ENCODE results near the gene MAP6D1.

DNA sequence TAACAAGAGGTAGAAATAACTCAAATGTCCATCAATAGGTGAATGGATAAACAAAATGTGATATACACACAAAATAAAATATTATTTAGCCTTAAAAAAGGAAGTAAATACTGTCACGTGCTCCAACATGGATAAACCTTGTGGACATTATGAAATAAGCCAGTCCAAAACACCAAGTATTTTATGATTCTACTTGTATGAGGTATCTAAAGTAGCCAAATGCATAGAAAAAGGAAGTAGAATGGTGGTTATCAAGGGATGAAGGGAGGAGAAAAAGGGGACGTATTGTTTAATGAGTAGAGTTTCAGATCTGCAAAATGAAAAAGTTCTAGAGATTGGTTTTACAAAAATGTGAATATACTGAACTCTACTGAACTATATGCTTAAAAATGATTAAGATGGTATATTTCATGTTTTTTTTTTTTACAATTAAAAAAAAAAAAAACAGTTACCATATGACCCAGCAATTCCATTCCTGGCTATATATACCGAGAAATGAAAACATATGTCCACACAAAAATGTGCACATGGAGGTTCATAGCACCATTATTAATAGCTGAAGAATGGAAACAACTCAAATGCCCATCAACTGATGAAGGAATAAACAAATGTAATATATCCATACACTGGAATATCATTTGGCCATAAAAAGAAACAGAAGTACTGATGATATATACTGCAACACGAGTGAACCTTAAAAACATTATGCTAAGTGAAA is 29.1 kb upstream of the MAP6D1 start:
- TF ChIP-seq, protein P1, sequence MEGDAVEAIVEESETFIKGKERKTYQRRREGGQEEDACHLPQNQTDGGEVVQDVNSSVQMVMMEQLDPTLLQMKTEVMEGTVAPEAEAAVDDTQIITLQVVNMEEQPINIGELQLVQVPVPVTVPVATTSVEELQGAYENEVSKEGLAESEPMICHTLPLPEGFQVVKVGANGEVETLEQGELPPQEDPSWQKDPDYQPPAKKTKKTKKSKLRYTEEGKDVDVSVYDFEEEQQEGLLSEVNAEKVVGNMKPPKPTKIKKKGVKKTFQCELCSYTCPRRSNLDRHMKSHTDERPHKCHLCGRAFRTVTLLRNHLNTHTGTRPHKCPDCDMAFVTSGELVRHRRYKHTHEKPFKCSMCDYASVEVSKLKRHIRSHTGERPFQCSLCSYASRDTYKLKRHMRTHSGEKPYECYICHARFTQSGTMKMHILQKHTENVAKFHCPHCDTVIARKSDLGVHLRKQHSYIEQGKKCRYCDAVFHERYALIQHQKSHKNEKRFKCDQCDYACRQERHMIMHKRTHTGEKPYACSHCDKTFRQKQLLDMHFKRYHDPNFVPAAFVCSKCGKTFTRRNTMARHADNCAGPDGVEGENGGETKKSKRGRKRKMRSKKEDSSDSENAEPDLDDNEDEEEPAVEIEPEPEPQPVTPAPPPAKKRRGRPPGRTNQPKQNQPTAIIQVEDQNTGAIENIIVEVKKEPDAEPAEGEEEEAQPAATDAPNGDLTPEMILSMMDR (conservative IDR thresholded peaks at IDR 0.05; ENCODE audit: low read depth, low read length): no peak
- no peak for TF ChIP-seq EZH2 (IDR thresholded peaks at IDR 0.05; ENCODE audit: borderline replicate concordance, low read depth, low read length, poor library complexity, severe bottlenecking)

Measured in A673 (cell line).